A549 (cell line): Measurements from ENCODE around the gene LRRC8A. TPM values are rescaled to one million over a fixed set of nuclear protein-coding genes. Genes with fewer than 3 reads are reported as not detected.

ENCODE experiments used
- ATAC-seq, 2 experiments: fragments of 200-7000 bp in 1 of 2; fragments of >200 bp in 1 of 2; cut with Nextera tagmentation in 1 of 2; cut with Tn5 transposase in 1 of 2; 3 replicates each; pipeline versions ENCODE4 v1.8.0 to v1.9.1; 2018 to 2020; ENCODE audit warnings: mild to moderate bottlenecking in 1 of 2, moderate library complexity in 1 of 2
- CTCF ChIA-PET: fragments of 300-600 bp; sonication (Branson Sonifier 250); formaldehyde crosslinking; extraction: SDS; loops from one replicate; lab custom pipeline; 2021; ENCODE audit warnings: antibody characterized with exemption, inconsistent platforms; lab: Yijun Ruan, JAX
- POLR2A ChIA-PET: fragments of 350-600 bp; formaldehyde crosslinking; extraction: SDS; loops from one replicate; lab custom pipeline; 2021; ENCODE audit warnings: antibody characterized with exemption, inconsistent platforms; lab: Yijun Ruan, JAX
- DNase-seq, 2 experiments: peaks; one replicate each; pipeline versions ENCODE4 v3.0.0 to v3.0.0-alpha.2; 2011 to 2016; ENCODE audit warnings: low read depth in 1 of 2, low spot score in 1 of 2
- FAIRE-seq: peaks from 2 replicates; lab custom pipeline; 2011; peaks lifted over from hg19 to GRCh38; lab: Jason Lieb, UNC
- H3K27ac ChIP-seq, 2 experiments: fragments of >200 bp; sonication (Bioruptor Twin); formaldehyde crosslinking; 3 replicates each; pipeline ENCODE4 v1.5.1; 2016 to 2017
- H3K4me1 ChIP-seq: fragments of >200 bp; sonication (Bioruptor Twin); formaldehyde crosslinking; 3 replicates; pipeline ENCODE4 v1.6.1; 2016
- H3K4me2 ChIP-seq: fragments of >200 bp; sonication (Bioruptor Twin); formaldehyde crosslinking; 3 replicates; pipeline ENCODE4 v1.6.1; 2016
- H3K4me3 ChIP-seq: fragments of >200 bp; sonication (Bioruptor Twin); formaldehyde crosslinking; 3 replicates; pipeline ENCODE4 v1.5.1; 2016
- H3K9me3 ChIP-seq: fragments of >200 bp; sonication (Bioruptor Twin); formaldehyde crosslinking; 3 replicates; pipeline ENCODE4 v1.6.1; 2016
- CHD2 ChIP-seq: fragments of 150-350 bp; IDR thresholded peaks from 2 replicates; pipeline ENCODE4 v1.6.1; 2014; ENCODE audit warnings: low read length; ENCODE audit not compliant: partially characterized antibody
- HDAC2 ChIP-seq: fragments of 200-600 bp; sonication (generic); IDR thresholded peaks from 2 replicates; pipeline ENCODE4 v1.6.1; 2016
- HOXB13 ChIP-seq: fragments of 250-450 bp; sonication (Bioruptor Pico); IDR thresholded peaks from 2 replicates; pipeline ENCODE4 v1.5.0; 2020; ENCODE audit warnings: low read depth, mild to moderate bottlenecking, moderate library complexity
- KDM1A ChIP-seq: fragments of 200-600 bp; sonication (generic); IDR thresholded peaks from 2 replicates; pipeline ENCODE4 v1.6.1; 2016; ENCODE audit warnings: low read depth, mild to moderate bottlenecking
- MYC ChIP-seq: IDR thresholded peaks from 2 replicates; pipeline ENCODE4 v1.6.1; 2012; ENCODE audit warnings: mild to moderate bottlenecking, inconsistent platforms, low read length, improper control_type of control experiment, borderline replicate concordance
- NFE2L2 ChIP-seq: fragments of 150-350 bp; conservative IDR thresholded peaks from 2 replicates; pipeline ENCODE4 v1.6.1; 2014; ENCODE audit warnings: low read length
- PHF8 ChIP-seq: fragments of 200-600 bp; sonication (generic); IDR thresholded peaks from 2 replicates; pipeline ENCODE4 v1.6.1; 2016; ENCODE audit warnings: low read depth, mild to moderate bottlenecking, antibody characterized with exemption, moderate library complexity, borderline replicate concordance
- POLR2AphosphoS2 ChIP-seq: conservative IDR thresholded peaks from 2 replicates; pipeline ENCODE4 v1.6.1; 2012; ENCODE audit warnings: low read length, improper control_type of control experiment, inconsistent platforms
- RAD21 ChIP-seq, 2 experiments: fragments of >200 bp in 1 of 2; sonication (Bioruptor Twin) in 1 of 2; formaldehyde crosslinking in 1 of 2; IDR thresholded peaks in 1 of 2; conservative IDR thresholded peaks in 1 of 2; 2 replicates in 1 of 2; 3 replicates in 1 of 2; pipeline ENCODE4 v1.6.1; 2012 to 2018; ENCODE audit warnings: inconsistent platforms in 1 of 2
- RFX5 ChIP-seq: fragments of 450-650 bp; IDR thresholded peaks from 2 replicates; pipeline ENCODE4 v1.7.1; 2014; ENCODE audit warnings: antibody characterized with exemption, mild to moderate bottlenecking, moderate library complexity
- RNF2 ChIP-seq: fragments of 200-600 bp; sonication (generic); IDR thresholded peaks from 2 replicates; pipeline ENCODE4 v1.6.1; 2016; ENCODE audit warnings: low read depth, mild to moderate bottlenecking, antibody characterized with exemption, moderate library complexity, borderline replicate concordance
- SMC3 ChIP-seq: fragments of >200 bp; sonication (Bioruptor Twin); formaldehyde crosslinking; IDR thresholded peaks from 3 replicates; pipeline ENCODE4 v1.6.1; 2018; ENCODE audit warnings: inconsistent platforms
- TP53 ChIP-seq: fragments of 250-450 bp; sonication (Bioruptor Pico); IDR thresholded peaks from 2 replicates; pipeline ENCODE4 v1.5.0; 2021; ENCODE audit warnings: mild to moderate bottlenecking, moderate library complexity
- WGBS: methylation state at CpG from one replicate; pipeline ENCODE4 v1.1.6; 2017; ENCODE audit errors: missing lambda C conversion rate; 5-methylcytosine and 5-hydroxymethylcytosine counted together
- polyA plus RNA-seq, 4 experiments: library from polyadenylated mRNA; depleted of rRNA in 3 of 4; stranded (reverse); fragments of >200 nt; fragmentation: RNase III in 1 of 4; extraction: RNeasy Plus Mini Kit Qiagen cat#74134 plus additional on column Dnase treatment in 1 of 4; gene quantifications; 2 replicates in 3 of 4; 3 replicates in 1 of 4; pipeline ENCODE4 v1.2.3, GENCODE V29; 2011 to 2017
- TF ChIP-seq, protein P1 (sequence below): fragments of >200 bp; sonication (Bioruptor Twin); formaldehyde crosslinking; IDR thresholded peaks from 3 replicates; pipeline ENCODE4 v1.5.1; 2016
- TF ChIP-seq, protein P2 (sequence below): IDR thresholded peaks from 2 replicates; pipeline ENCODE4 v1.6.1; 2012
- TF ChIP-seq, protein P3 (sequence below): IDR thresholded peaks from 2 replicates; pipeline ENCODE4 v1.6.1; 2012

Gene LRRC8A
- polyA plus RNA-seq, 2 of the 4 experiments (the other 2 are of a cell fraction), result 22.9 to 25.9 TPM

DNA sequence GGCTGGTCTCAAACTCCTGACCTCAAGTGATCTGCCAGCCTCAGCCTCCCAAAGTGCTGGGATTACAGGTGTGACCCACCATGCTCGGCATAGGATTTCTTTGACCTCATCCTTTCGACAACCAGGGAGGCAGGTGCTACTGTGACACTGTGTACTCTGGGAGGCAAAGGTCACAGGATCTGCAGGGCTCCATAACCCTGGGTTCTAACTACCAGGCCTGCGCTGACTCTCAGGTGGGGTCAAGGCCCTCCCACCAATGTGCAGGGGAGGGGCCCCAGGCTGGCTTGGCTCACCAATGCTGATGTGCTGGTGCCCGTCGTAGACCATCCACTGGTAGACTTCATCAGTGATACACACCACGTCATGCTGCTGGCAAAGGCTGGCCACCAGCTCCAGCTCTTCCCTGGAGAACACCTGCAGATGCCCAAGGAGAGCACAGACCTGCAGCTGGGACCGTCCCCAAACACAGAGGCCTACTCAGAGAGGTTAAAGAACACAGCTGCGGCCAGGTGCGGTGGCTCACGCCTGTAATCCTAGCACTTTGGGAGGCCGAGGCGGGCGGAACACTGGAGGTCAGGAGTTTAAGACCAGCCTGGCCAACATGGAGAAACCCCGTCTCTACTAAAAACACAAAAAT, 45.3 kb upstream of the LRRC8A start:
- Histone ChIP-seq H3K4me1 (no peaks in the 10 kb centered on the region), H3K4me3 (no peak overlapping the region), H3K27ac (no peak overlapping the region), H3K4me2 (no peak overlapping the region), H3K9me3 (no peaks in the 10 kb centered on the region)
- no peak for TF ChIP-seq POLR2AphosphoS2
- TF ChIP-seq RFX5, result no peak
- ChIA-PET CTCF (interaction anchor here (0.5 to 0.9 kb wide), 3 partner anchors 25 to 166 kb away, joined by 3 read pairs; no protein-coding TSS in a partner anchor), POLR2A (no interaction called here)
- no peak for FAIRE-seq
- 96% methylated on average over 10 of the region's 14 CpGs for WGBS
- ATAC-seq, result no peak
- DNase-seq, result no peak

GRCh38 chr9:128838338-128838737, 43.6 kb upstream of the LRRC8A start:
- POLR2A ChIA-PET, result interaction anchor here (1.0 to 1.3 kb wide), 2 partner anchors 9 to 20 kb away, joined by 3 to 4 read pairs; partner anchors contain the start of genes ENDOG and SPOUT1

DNA sequence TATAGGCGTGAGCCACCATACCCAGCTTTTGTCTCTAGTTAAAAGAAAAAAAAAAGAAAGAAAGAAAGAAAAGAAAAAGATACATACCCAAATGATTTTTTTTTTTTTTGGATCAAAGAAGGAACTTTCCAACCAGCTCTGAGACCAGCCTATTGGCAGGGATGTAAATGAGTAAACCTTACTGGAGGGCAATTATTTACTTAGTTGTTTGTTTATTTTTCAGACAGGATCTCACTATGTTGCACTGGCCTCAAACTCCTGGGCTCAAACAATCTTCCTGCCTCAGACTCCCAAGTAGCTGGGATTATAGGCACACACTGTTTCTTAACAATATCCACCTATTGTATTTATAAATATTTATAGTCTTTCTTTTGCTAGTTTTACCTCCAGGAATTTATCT, 41.4 kb upstream of the LRRC8A start:
- no peaks in the 10 kb centered on the region for H3K9me3 ChIP-seq
- DNase-seq (no peak), ATAC-seq (no peak), FAIRE-seq (no peak)
- H3K27ac ChIP-seq, result no peak overlapping the region
- ChIA-PET POLR2A (no interaction called here), CTCF (interaction anchor here (0.6 kb wide), 3 partner anchors 11 to 181 kb away, joined by 3 to 5 read pairs (median 3); partner anchors contain the start of gene SPOUT1)
- no peak overlapping the region for H3K4me3 ChIP-seq
- no peaks in the 10 kb centered on the region for H3K4me1 ChIP-seq
- H3K4me2 ChIP-seq, result no peak overlapping the region
- TF ChIP-seq NFE2L2 (no peak), MYC (no peak), HDAC2 (no peak), HOXB13 (CRISPR knock-in tag) (no peak), TP53 (CRISPR knock-in tag) (no peak), KDM1A (no peak), SMC3 (no peak), RAD21 (conservative IDR thresholded peaks at IDR 0.05 in 1 of 2, IDR thresholded peaks at IDR 0.05 in 1 of 2) (no peak)
- TF ChIP-seq, protein P1, sequence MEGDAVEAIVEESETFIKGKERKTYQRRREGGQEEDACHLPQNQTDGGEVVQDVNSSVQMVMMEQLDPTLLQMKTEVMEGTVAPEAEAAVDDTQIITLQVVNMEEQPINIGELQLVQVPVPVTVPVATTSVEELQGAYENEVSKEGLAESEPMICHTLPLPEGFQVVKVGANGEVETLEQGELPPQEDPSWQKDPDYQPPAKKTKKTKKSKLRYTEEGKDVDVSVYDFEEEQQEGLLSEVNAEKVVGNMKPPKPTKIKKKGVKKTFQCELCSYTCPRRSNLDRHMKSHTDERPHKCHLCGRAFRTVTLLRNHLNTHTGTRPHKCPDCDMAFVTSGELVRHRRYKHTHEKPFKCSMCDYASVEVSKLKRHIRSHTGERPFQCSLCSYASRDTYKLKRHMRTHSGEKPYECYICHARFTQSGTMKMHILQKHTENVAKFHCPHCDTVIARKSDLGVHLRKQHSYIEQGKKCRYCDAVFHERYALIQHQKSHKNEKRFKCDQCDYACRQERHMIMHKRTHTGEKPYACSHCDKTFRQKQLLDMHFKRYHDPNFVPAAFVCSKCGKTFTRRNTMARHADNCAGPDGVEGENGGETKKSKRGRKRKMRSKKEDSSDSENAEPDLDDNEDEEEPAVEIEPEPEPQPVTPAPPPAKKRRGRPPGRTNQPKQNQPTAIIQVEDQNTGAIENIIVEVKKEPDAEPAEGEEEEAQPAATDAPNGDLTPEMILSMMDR, result no peak
- TF ChIP-seq, all 56 proteins: peak for 0
- 100% methylated on average over 1 of the region's 1 CpG for WGBS

More at GRCh38 chr9:128838338-128838737, 43.6 kb upstream of the LRRC8A start:
- DNase-seq, result no peak
- CTCF ChIA-PET, result interaction anchor here (0.6 to 1.4 kb wide), 6 partner anchors 11 to 90 kb away, joined by 3 to 6 read pairs (median 4); no protein-coding TSS in a partner anchor
- H3K27ac ChIP-seq, result no peak overlapping the region
- TF ChIP-seq SMC3 (no peak), RNF2 (no peak), TP53 (CRISPR knock-in tag) (no peak), CHD2 (no peak), PHF8 (no peak), HDAC2 (no peak), NFE2L2 (no peak)
- TF ChIP-seq, protein P2, sequence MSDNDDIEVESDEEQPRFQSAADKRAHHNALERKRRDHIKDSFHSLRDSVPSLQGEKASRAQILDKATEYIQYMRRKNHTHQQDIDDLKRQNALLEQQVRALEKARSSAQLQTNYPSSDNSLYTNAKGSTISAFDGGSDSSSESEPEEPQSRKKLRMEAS, result no peak
- TF ChIP-seq, protein P3, sequence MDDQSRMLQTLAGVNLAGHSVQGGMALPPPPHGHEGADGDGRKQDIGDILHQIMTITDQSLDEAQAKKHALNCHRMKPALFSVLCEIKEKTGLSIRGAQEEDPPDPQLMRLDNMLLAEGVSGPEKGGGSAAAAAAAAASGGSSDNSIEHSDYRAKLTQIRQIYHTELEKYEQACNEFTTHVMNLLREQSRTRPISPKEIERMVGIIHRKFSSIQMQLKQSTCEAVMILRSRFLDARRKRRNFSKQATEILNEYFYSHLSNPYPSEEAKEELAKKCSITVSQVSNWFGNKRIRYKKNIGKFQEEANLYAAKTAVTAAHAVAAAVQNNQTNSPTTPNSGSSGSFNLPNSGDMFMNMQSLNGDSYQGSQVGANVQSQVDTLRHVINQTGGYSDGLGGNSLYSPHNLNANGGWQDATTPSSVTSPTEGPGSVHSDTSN, result no peak
- no peaks in the 10 kb centered on the region for H3K4me1 ChIP-seq
- no peak overlapping the region for H3K4me2 ChIP-seq
- no peak for ATAC-seq
- WGBS, result 83% methylated on average over 3 of the region's 3 CpGs
- no peak overlapping the region for H3K4me3 ChIP-seq
- FAIRE-seq, result no peak
- no peaks in the 10 kb centered on the region for H3K9me3 ChIP-seq
